Skin of body (tissue), 2 donors: Measurements from ENCODE around the gene EIF3I. TPM values are rescaled to one million over a fixed set of nuclear protein-coding genes. Genes with fewer than 3 reads are reported as not detected.

Experiments used
- DNase-seq: peaks from one replicate; lab custom pipeline; 2025; lab: John Stamatoyannopoulos, UW
- total RNA-seq: library from RNA; depleted of rRNA; stranded (reverse); fragments of >200 nt; gene quantifications from one replicate; pipeline ENCODE4 v1.2.3, GENCODE V29; 2014

Gene EIF3I
- total RNA-seq, 1 donor from 2014 or later: 102 TPM

DNA sequence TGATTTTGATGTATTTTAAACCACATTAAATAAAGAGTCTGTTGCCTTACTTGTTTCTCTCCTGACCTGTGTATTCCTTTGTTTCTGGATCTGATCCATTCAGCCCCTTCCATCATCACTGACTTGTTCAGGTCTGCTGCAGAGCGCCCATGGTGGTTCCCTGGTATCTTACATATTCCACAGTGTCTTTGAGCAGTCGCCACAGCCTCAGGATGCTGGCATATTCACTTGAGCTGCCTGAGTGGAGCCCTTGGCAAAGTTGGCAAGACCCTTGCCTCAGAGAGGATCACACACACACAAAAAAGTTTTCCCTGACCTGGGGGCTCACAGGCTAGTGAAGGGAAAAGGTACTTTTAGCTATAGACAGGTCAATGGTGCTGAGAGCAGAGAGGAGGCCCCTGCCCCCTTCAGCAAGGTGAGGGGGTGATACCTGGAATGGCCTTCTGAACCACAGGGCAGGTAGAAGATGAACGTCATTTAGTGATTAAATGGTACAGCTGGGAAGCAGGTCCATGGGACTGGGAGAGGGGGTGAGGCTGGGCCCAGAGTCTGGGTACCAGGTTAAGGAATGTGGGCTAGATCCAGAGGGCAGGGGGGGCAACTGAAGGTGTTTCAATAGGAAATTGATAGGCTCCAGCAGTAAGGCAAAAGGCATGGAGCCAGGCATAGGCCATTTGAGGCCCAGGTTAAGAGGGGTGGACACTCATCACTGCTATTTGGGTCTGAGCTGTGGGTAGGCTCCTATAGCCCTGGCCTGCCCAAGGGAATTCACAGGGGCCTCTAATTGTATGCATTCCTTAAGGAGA, 23.8 kb upstream of the EIF3I start:
- no peak for DNase-seq

DNA sequence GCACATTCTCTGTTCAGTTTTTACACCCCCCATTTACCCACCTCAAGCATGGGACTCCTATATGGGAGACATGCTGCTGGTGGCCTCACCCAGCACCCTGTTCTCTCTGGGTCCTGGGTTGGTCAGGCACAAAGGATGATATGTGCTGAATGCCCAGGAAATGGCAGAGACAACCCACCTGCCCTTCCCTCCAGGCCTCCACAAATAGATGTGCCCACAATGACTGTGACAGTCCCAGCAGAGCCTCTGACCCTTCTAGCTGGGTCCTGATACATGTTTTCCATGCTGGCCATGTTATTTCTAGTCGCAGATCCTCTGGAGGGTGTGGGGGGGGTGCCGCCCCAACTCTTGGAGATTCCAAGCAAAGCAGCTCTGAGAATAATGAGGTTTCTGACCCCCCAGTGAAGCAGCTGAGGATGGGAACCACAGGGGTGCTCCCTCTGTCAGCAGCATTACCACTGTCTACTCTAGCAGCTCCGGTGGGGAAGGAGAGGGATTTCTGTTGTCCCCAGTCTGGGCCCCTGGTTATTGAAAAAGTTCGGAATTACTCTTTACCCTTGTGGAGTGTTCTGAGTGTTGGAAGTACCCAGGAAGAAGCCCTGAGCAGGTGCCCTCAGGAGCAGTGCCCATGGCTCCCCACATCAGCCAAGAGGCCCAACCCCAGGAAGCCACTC, 23.0 kb upstream of the EIF3I start:
- DNase-seq: no peak

GRCh38 chr1:32199717-32200072, 22.5 kb upstream of the EIF3I start:
- no peak for DNase-seq

DNA sequence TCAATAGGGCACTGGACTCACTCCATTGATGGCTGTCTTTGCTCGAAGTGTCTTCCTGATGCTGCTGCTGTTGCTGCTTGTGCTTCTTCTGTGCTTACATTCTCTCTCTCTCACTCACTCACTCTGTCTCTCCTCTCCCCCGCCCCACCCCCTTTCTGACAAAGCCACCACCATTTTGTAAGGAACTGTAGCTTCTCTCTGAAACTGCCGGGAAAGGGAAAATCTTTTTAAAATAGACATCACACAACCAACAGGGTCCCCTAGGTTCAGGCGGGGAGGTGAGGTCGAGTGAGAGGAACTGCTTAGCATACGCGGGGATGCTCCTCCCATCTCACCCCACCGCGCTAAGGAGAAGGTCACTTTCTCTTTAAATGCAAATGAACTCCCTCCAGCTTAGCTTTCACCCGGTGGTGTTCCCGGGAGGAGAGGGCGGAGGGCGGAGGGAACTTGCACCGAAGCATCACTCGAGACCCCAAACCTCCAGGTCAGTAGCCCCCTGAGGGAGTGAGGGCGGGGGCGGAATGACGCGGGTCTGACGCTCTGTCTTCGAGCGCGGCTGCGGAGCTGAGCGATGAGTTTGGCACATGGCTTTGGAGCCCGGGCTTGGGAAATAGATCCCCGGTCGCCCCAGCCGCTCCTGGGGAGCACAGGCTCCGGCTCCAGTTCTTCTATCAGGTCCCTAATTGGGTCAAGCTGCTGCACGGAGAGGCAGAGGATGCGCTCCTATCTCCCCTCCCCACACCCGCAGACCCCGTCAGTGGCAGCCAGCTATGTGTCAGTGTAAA, 21.8 kb upstream of the EIF3I start, which contains the start of gene CCDC28B:
Gene CCDC28B, plus strand, starts transcription at position 370 of the 785 bp plus-strand sequence. CDS start 1,341 bp downstream, outside the sequence.
- peak; percentile 74 for DNase-seq

GRCh38 chr1:32201011-32201855, 21.0 kb upstream of the EIF3I start:
- peak; percentile 46 for DNase-seq

DNA sequence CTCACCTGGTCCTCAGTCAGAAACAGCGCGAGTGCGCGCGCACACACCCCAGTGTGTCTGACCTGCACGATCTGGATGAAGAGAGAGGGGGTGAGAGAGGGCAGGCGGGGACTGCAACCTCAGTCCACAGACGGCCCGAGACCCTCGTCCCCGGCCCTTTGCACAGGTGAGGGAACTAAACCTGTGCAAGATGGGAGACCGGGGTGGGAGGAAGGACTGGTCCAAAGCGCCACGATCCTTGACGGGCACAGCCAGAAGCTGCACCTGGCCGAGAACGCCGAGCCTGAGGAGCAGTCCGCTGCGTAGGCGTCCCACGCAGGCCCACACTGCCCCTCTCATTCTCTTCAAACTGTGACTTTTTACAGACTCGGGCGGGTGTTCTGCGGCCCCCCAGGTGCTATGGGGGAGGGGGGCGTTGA, 17.3 kb upstream of the EIF3I start:
- DNase-seq: no peak

GRCh38 chr1:32205401-32206370, 16.5 kb upstream of the EIF3I start, which contains the start of gene IQCC:
TSS of gene IQCC (plus strand) at chr1:32205671. CDS start at chr1:32205682, 11 bp downstream.
- DNase-seq: peak; percentile 81

- no peak for DNase-seq
These were observed 13.7 kb upstream of the EIF3I start for GRCh38 chr1:32208469-32208868.

DNA sequence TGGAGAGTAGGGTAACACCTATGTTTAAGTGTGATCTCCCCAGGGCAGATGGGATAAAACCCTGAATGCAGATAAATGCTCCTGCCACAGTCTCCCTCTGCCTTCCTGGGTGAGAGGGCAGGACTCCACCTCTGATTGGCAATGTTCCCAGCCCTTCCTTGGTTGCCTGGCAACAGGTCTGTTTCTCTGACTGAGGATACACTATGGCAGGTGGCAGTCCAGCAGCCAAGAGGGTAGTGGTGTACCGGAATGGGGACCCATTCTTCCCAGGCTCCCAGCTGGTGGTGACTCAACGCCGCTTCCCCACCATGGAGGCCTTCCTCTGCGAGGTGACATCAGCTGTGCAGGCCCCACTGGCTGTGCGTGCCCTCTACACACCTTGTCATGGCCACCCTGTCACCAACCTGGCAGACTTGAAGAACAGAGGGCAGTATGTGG, 13.3 kb upstream of the EIF3I start, which contains the start of gene DCDC2B:
Gene DCDC2B, plus strand, starts transcription at position 199 of the 438 bp plus-strand sequence. Its CDS starts 5 bp downstream, at position 204.
- no peak for DNase-seq

GRCh38 chr1:32215629-32216480, 6.4 kb upstream of the EIF3I start:
- DNase-seq: no peak

GRCh38 chr1:32216566-32216965, 5.6 kb upstream of the EIF3I start:
- DNase-seq: no peak

- DNase-seq: peak; percentile 80
These were observed 3.2 kb upstream of the EIF3I start for GRCh38 chr1:32219022-32219421.

DNA sequence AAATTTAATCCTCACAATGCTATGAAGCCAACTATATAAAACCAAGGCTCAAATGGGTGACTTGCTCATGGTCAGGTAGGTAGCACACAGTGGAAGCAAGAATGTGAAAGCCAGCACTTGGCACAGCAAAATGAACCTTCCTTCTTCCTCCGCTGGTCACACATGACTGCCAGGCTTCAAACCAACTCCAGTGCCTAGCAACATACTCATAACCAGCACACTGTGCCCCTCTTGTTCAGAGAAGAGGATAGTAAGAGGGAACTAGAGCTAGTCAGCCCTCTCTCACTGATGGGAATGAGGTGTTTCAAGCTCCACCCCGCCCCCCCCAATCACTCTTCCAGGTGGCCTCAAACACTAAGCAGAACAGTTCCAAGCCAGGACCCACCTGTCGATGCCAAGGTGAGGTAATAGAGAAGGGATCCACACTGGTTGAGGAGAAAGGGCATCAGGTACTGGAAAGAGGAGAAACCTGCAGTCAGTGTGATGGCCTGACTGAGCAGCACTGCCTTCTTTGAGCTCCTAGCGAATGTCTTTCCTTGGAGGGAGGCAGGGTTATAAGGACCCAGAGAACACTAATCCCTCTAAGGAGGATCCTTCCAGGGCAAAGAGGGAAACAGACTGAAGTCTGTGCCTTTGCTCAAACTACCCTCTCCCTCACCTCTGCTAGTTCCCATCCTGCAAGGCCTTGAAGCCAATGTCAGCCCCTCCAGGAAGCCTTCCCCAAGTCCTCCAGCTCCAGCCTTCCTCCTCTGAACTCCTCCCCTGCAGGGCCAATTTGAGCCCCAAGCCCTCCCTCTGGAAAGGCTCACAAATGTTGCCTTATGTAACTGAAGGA, 1.2 kb upstream of the EIF3I start:
- no peak for DNase-seq

- DNase-seq: no peak
These were observed 627 bp upstream of the EIF3I start for GRCh38 chr1:32221581-32221979.

- DNase-seq: no peak
These were observed 1.5 kb downstream of the EIF3I start for GRCh38 chr1:32223683-32224082.

GRCh38 chr1:32224285-32224684, 2.1 kb downstream of the EIF3I start:
- no peak for DNase-seq

GRCh38 chr1:32228771-32229170, 6.6 kb downstream of the EIF3I start:
- DNase-seq: no peak
